ENCODE data around the gene PABPC1L.

- TF ChIP-seq POLR2AphosphoS5 (IDR thresholded peaks at IDR 0.05) = no peak
- TF ChIP-seq, protein P1, sequence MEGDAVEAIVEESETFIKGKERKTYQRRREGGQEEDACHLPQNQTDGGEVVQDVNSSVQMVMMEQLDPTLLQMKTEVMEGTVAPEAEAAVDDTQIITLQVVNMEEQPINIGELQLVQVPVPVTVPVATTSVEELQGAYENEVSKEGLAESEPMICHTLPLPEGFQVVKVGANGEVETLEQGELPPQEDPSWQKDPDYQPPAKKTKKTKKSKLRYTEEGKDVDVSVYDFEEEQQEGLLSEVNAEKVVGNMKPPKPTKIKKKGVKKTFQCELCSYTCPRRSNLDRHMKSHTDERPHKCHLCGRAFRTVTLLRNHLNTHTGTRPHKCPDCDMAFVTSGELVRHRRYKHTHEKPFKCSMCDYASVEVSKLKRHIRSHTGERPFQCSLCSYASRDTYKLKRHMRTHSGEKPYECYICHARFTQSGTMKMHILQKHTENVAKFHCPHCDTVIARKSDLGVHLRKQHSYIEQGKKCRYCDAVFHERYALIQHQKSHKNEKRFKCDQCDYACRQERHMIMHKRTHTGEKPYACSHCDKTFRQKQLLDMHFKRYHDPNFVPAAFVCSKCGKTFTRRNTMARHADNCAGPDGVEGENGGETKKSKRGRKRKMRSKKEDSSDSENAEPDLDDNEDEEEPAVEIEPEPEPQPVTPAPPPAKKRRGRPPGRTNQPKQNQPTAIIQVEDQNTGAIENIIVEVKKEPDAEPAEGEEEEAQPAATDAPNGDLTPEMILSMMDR (IDR thresholded peaks at IDR 0.05) = no peak
- no peak for TF ChIP-seq POLR2A (IDR thresholded peaks at IDR 0.05; ENCODE audit: low read depth)
- TF ChIP-seq EP300 (IDR thresholded peaks at IDR 0.05) = no peak
These were observed 9.5 kb upstream of the PABPC1L start for GRCh38 chr20:44900231-44900854.
